HEK293T (cell line): ENCODE results near the gene IBA57.

Source experiments
- CTCF ChIA-PET: fragments of 350-600 bp; formaldehyde crosslinking; extraction: SDS; loops from one replicate; lab custom pipeline; 2021; ENCODE audit warnings: antibody characterized with exemption, inconsistent platforms; lab: Yijun Ruan, JAX
- POLR2A ChIA-PET: fragments of 350-600 bp; formaldehyde crosslinking; extraction: SDS; loops from one replicate; lab custom pipeline; 2020; ENCODE audit warnings: antibody characterized with exemption, inconsistent platforms; lab: Yijun Ruan, JAX
- DNase-seq: peaks from one replicate; pipeline ENCODE4 v3.0.0; 2012; ENCODE audit warnings: mixed read lengths; ENCODE audit errors: extremely low spot score
- ARNT ChIP-seq: fragments of 450-650 bp; IDR thresholded peaks from 2 replicates; pipeline ENCODE4 v1.6.1; 2017; ENCODE audit warnings: mild to moderate bottlenecking
- BHLHE40 ChIP-seq: fragments of 450-650 bp; IDR thresholded peaks from 2 replicates; pipeline ENCODE4 v1.6.1; 2016; ENCODE audit warnings: mild to moderate bottlenecking, moderate library complexity, borderline replicate concordance
- CTBP1 ChIP-seq: fragments of 450-650 bp; IDR thresholded peaks from 2 replicates; pipeline ENCODE4 v1.6.1; 2016; ENCODE audit warnings: borderline replicate concordance
- ELF4 ChIP-seq: fragments of 450-650 bp; IDR thresholded peaks from 2 replicates; pipeline ENCODE4 v1.6.1; 2017; ENCODE audit warnings: antibody characterized with exemption
- FOXA1 ChIP-seq: fragments of 450-650 bp; IDR thresholded peaks from 2 replicates; pipeline ENCODE4 v1.6.1; 2016; ENCODE audit warnings: mild to moderate bottlenecking
- FOXK2 ChIP-seq: fragments of 450-650 bp; IDR thresholded peaks from 2 replicates; pipeline ENCODE4 v1.6.1; 2016; ENCODE audit warnings: mild to moderate bottlenecking
- FOXM1 ChIP-seq: fragments of 450-650 bp; IDR thresholded peaks from 2 replicates; pipeline ENCODE4 v1.6.1; 2017; ENCODE audit warnings: mild to moderate bottlenecking, borderline replicate concordance
- HDGF ChIP-seq: fragments of 450-650 bp; IDR thresholded peaks from 2 replicates; pipeline ENCODE4 v1.6.1; 2017; ENCODE audit warnings: antibody characterized with exemption, borderline replicate concordance
- L3MBTL2 ChIP-seq: fragments of 450-650 bp; conservative IDR thresholded peaks from 2 replicates; pipeline ENCODE4 v1.6.1; 2016; ENCODE audit warnings: mild to moderate bottlenecking
- LEF1 ChIP-seq: fragments of 450-650 bp; IDR thresholded peaks from 2 replicates; pipeline ENCODE4 v1.6.1; 2017; ENCODE audit warnings: mild to moderate bottlenecking, borderline replicate concordance
- NFRKB ChIP-seq: fragments of 450-650 bp; IDR thresholded peaks from 2 replicates; pipeline ENCODE4 v1.6.1; 2016; ENCODE audit warnings: mild to moderate bottlenecking, moderate library complexity
- SP1 ChIP-seq: fragments of 450-650 bp; IDR thresholded peaks from 2 replicates; pipeline ENCODE4 v1.6.1; 2017
- SUZ12 ChIP-seq: fragments of 450-650 bp; IDR thresholded peaks from 2 replicates; pipeline ENCODE4 v1.6.1; 2016; ENCODE audit warnings: mild to moderate bottlenecking
- TARDBP ChIP-seq: fragments of 450-650 bp; IDR thresholded peaks from 2 replicates; pipeline ENCODE4 v1.6.1; 2016
- ZNF384 ChIP-seq: fragments of 450-650 bp; IDR thresholded peaks from 2 replicates; pipeline ENCODE4 v1.6.1; 2016
- TF ChIP-seq, protein P1 (sequence below): fragments of 450-650 bp; IDR thresholded peaks from 2 replicates; pipeline ENCODE4 v1.6.1; 2016

The IBA57 gene

DNA sequence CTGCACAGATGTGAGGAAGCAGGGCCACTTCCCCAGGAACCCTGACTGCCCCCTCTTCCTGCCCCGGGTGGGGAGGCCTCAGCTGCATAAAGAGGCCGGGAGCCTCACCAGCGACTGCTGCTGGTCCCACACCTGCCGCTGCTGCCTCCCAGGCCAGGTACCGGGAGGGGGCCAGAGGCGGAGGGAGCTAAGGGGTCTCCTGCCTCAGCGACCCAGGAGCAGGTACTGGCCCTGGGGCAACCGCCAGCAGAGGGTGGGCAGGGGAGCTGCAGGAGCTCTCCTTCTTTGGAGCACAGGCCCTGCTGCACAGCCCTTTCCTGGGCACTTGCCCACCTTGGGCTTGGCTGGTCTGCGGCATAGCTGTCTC lies 9.1 kb upstream of the IBA57 start:
- DNase-seq = no peak
- TF ChIP-seq FOXA1 (no peak), LEF1 (no peak), L3MBTL2 (no peak), FOXM1 (no peak)
- TF ChIP-seq, protein P1, sequence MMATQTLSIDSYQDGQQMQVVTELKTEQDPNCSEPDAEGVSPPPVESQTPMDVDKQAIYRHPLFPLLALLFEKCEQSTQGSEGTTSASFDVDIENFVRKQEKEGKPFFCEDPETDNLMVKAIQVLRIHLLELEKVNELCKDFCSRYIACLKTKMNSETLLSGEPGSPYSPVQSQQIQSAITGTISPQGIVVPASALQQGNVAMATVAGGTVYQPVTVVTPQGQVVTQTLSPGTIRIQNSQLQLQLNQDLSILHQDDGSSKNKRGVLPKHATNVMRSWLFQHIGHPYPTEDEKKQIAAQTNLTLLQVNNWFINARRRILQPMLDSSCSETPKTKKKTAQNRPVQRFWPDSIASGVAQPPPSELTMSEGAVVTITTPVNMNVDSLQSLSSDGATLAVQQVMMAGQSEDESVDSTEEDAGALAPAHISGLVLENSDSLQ = no peak
- ChIA-PET CTCF (interaction anchor here (1.2 kb wide), 1 partner anchor 9 kb away, joined by 4 read pairs; no protein-coding TSS in a partner anchor), POLR2A (interaction anchor here (1.2 kb wide), 1 partner anchor 16 kb away, joined by 3 read pairs; the partner anchor contains the start of gene GUK1)

DNA sequence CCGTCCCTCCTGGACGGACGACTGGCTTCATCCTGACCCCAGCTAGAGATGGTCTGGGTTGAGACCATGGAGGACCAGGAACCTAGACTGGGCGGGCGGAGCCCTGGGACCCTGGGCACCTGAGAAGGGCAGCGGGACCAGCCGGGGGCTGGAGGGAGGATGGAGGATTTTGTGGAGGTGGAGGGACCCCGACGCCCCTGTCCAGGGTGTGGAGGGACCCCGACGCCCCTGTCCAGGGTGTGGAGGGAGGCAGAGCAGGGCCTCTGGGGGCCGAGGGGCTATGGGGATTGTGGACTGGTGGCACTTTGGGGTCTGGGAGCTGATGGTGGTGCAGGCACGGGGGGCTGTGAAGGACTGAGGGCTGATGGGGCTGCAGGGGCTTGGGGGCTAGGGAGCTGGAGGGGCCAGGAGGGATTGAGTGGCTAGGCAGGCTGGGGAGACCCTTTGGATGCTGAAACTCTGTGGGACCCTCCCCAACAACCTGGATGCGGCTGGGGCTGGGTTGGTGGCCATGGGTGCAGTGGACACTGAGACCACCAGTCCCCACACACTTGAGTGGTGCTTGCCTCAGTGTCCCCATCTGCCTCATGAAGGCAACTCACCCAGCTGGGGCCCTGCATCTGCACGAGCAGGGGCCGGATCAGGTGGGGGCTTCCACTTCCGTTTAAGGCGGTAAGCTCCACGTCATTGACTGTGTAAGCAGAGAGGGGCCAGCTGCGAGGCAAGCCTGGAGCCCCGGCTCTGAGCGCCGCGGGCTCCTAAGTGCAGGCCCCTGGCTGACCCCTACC lies 8.5 kb upstream of the IBA57 start:
- no peak for DNase-seq
- ChIA-PET POLR2A (interaction anchor here (1.2 kb wide), 1 partner anchor 17 kb away, joined by 3 read pairs; the partner anchor contains the start of gene GUK1), CTCF (interaction anchor here (1.2 kb wide), 1 partner anchor 8 kb away, joined by 4 read pairs; no protein-coding TSS in a partner anchor)
- TF ChIP-seq ARNT (no peak), FOXK2 (no peak), LEF1 (no peak), TARDBP (no peak), FOXM1 (no peak)

DNA sequence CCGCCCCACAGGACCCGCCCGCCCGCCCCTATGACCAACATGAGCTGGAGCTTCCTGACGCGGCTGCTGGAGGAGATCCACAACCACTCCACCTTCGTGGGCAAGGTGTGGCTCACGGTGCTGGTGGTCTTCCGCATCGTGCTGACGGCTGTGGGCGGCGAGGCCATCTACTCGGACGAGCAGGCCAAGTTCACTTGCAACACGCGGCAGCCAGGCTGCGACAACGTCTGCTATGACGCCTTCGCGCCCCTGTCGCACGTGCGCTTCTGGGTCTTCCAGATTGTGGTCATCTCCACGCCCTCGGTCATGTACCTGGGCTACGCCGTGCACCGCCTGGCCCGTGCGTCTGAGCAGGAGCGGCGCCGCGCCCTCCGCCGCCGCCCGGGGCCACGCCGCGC lies 7.9 kb upstream of the IBA57 start:
- POLR2A ChIA-PET = no interaction called here

DNA sequence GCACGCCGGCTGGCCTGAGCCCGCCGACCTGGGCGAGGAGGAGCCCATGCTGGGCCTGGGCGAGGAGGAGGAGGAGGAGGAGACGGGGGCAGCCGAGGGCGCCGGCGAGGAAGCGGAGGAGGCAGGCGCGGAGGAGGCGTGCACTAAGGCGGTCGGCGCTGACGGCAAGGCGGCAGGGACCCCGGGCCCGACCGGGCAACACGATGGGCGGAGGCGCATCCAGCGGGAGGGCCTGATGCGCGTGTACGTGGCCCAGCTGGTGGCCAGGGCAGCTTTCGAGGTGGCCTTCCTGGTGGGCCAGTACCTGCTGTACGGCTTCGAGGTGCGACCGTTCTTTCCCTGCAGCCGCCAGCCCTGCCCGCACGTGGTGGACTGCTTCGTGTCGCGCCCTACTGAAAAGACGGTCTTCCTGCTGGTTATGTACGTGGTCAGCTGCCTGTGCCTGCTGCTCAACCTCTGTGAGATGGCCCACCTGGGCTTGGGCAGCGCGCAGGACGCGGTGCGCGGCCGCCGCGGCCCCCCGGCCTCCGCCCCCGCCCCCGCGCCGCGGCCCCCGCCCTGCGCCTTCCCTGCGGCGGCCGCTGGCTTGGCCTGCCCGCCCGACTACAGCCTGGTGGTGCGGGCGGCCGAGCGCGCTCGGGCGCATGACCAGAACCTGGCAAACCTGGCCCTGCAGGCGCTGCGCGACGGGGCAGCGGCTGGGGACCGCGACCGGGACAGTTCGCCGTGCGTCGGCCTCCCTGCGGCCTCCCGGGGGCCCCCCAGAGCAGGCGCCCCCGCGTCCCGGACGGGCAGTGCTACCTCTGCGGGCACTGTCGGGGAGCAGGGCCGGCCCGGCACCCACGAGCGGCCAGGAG lies 7.2 kb upstream of the IBA57 start:
- ChIA-PET POLR2A (interaction anchor here (1.2 kb wide), 1 partner anchor 18 kb away, joined by 4 read pairs; the partner anchor contains the start of gene GUK1), CTCF (no interaction called here)
- TF ChIP-seq ELF4 (no peak), BHLHE40 (no peak), FOXA1 (no peak), SUZ12 (no peak), ZNF384 (no peak)
- no peak for DNase-seq

More for the DNA sequence above, 7.9 kb upstream of the IBA57 start:
- TF ChIP-seq TARDBP (no peak), FOXA1 (no peak), ZNF384 (no peak), FOXM1 (no peak), BHLHE40 (no peak), L3MBTL2 (no peak), ELF4 (no peak), NFRKB (no peak), LEF1 (no peak), HDGF (no peak), FOXK2 (no peak)
- TF ChIP-seq, protein P1 = no peak
- DNase-seq = no peak
- CTCF ChIA-PET = interaction anchor here (1.2 kb wide), 1 partner anchor 7 kb away, joined by 4 read pairs; no protein-coding TSS in a partner anchor

DNA sequence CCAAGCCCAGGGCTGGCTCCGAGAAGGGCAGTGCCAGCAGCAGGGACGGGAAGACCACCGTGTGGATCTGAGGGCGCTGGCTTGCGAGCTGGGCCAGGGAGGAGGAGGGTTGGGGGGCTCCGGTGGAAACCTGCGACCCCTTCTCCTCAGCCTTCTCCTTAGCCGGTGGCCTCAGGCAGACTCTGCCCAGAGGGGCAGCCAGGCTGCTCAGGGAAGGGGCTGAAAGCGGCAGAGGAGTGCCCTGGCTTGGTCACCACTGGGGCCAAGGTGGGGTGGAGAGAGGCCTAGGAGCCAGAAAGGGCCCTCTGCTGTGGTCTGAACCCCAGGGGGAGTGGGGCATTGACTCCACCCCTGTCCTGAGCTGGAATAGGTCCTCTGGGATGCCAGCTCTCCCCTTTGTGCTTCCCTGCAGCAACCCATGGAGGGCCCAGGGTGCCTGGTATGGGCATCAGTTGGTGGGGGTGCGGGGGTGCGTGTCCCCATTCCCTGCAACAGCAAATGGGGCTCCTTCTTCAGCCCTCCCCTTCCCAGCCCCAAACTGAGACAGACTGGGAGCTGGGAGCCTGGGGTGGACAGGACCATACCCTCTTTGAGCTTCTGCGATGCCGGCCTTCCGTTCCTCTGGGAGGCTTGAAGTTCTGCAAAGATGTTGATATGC lies 6.5 kb upstream of the IBA57 start:
- DNase-seq = no peak
- ChIA-PET POLR2A (interaction anchor here (1.2 kb wide), 1 partner anchor 19 kb away, joined by 4 read pairs; the partner anchor contains the start of gene GUK1), CTCF (no interaction called here)
- TF ChIP-seq BHLHE40 (no peak), ELF4 (no peak), SUZ12 (no peak), ZNF384 (no peak), NFRKB (no peak), FOXK2 (no peak), ARNT (no peak), FOXM1 (no peak), TARDBP (no peak), L3MBTL2 (no peak), FOXA1 (no peak), CTBP1 (no peak), SP1 (no peak), LEF1 (no peak), HDGF (no peak)
- TF ChIP-seq, protein P1 = no peak
